ENCODE data around the gene DPPA2.
"Not testable (repeated sequence)": the region's sequence is repeated elsewhere in the genome, so short reads cannot be mapped to it uniquely, and the experiment has no call there.

Gene DPPA2

GRCh38 chr3:109316162-109316730, at the start of gene DPPA2:
TSS of gene DPPA2 (minus strand) at chr3:109316517. CDS start at chr3:109314542, 1,975 bp downstream.
- DNase-seq (ENCODE audit: low read depth) = no peak

- no peak for DNase-seq (ENCODE audit: low read depth)
Observed at GRCh38 chr3:109364088-109364487, 47.8 kb upstream of the DPPA2 start.

- DNase-seq (ENCODE audit: low read depth) = no peak
Observed at GRCh38 chr3:109363634-109364033, 47.3 kb upstream of the DPPA2 start.

DNA sequence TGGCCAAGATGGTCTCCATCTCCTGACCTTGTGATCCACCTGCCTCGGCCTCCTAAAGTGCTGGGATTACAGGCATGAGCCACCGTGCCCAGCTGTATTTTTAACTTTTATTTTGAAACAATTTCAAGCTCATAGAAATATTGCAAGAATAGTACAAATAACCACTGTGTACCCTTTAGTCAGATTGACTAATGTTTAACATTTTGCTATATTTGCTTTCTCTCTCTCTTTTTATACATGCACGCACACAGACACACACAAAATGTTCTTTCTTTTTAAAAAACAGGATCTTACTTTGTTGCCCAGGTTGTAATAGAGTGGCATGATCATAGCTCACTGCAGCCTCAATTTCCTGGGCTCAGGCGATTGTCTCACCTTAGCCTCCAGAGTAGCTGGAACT, 46.5 kb upstream of the DPPA2 start:
- no peak for DNase-seq (ENCODE audit: low read depth)

- DNase-seq (ENCODE audit: low read depth) = not testable (repeated sequence)
Observed at GRCh38 chr3:109358809-109359208, 42.5 kb upstream of the DPPA2 start.

DNA sequence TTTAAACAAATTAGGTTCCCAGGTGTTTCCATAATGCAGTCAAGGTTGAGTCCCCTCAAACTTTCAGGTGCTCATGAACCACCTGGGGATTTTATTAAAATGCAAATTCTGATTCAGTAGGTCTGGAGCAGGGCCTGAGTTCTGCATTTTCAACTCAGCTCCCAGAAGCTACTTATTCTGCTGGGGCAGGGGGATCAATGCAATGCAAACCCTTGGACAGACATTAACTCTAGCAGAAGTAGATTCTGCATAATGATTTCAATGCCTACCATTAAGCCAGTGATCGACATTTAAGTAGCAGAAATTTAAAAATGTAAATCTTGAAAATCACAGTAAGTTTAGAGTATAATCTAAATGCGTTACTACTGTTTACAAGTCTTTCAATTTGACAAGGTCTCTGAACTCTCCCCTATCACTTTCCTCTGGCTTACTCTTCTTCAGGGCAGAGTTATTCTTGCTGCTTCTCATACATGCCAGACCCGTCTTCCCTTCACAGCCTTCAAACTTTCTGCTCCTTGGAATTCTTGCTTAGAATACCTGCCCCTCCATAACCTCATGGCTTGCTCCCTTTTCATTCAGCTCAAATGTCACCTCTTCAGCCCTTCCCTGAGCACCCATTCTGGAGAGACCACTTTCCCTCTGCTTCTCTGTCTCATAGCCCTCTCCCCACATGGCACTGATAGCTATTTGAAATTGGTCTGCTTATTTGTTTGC, 40.3 kb upstream of the DPPA2 start:
- DNase-seq (ENCODE audit: low read depth) = no peak

DNA sequence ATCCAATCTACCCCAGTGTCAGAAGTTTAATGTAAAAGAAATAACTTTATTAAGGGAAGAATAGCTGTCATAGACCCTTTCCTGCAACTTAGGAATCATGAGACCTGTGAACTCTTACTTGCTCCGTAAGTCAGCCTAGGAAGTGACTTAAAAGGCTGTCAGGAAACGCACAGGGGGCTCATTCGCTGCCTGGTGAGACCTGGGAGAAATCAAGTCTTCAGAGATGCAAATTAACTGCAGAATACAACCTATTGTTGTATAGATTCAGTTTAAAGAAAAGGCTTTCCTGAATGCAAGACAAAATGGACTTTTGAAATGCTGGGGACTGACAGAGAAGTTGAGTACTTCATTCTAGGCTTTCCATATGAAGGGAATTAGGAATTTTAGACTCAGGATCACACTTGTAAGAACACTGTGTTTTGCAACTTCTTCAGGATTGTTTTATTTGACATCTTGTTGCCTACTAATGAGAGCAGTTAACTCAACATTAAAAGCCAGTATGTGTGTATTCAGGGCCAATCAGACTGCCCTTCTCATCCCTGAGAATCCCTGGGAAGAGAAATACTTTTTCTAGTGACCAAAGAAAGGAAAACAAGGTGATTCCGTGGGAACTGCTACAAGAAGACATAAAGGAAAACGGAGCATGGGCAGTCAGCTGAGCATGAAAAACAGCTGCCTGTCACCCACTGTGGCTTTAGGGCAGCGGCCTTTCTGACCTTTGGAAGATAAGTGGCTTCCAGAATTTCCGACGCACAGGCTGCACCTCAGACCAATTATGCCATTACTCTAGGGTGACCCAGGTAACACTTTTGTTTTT, 39.5 kb upstream of the DPPA2 start:
- no peak for DNase-seq (ENCODE audit: low read depth)

- no peak for DNase-seq (ENCODE audit: low read depth)
Observed at GRCh38 chr3:109353057-109353456, 36.7 kb upstream of the DPPA2 start.

GRCh38 chr3:109351231-109351630, 34.9 kb upstream of the DPPA2 start:
- DNase-seq (ENCODE audit: low read depth) = no peak

GRCh38 chr3:109346770-109347295, 30.5 kb upstream of the DPPA2 start:
- no peak for DNase-seq (ENCODE audit: low read depth)

- no peak for DNase-seq (ENCODE audit: low read depth)
Observed at GRCh38 chr3:109346099-109346498, 29.8 kb upstream of the DPPA2 start.

DNA sequence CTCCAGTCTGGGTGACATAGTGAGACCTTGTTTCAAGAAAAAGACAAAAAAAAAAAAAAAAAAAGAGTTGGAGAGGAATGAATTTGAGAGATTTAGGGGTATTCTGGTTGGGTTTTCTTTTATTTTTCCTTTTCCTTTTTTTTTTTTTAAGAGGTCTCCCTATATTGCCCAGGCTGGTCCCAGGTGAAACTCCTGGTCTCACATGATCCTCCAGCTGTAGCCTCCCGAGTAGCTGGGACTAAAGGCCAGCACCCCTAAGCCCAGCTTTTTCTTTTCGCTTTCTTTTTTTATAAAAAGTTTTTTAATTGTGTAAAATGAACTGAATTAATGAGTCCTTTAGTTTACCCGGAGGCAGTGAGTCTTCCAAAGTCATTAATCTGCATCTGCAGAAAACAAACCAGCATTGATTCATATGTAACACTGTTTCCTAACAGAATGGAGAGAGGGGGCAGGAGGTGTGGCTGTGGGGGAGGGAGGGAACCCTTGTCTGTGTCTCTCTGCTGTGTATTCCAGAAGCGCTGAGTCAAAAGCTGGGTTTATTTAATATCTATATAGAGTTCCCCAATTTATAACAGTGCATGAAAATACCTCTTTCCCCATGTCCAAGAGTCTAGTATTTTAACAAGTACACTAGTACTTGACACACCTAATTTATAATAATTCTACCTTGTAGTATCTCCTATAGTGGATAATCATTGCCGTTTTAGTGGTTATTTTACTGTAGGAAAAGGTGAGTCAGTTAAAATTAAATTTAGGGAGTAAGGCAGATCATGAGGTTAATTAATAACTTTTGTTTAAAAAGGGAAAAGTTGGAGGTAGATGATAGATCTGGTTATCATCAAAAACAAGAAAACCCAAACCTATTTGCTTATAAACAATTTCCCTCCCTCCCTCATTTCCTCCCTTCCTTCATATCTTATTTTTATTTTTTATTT, 23.7 kb upstream of the DPPA2 start:
- no peak for DNase-seq (ENCODE audit: low read depth)

- DNase-seq (ENCODE audit: low read depth) = no peak
Observed at GRCh38 chr3:109339197-109339596, 22.9 kb upstream of the DPPA2 start.

DNA sequence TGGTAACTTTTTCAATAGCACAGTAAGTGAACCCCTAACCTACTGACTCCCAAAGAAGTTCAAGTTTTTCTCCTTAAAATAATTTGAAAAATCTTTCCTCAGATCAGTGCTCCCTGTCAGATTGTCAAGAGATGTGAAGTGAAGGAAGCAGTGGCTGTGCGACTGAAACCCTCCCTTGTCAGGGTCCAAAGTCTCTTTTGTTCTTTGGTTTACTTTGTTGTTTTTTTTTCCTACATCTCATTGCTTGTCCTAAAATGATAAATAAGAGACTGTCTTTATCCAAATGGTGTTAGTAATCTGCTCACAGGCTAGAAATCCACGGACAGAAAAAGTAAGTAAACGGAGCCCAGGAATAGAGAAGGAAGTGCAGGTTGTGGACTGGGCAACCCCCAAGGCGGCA, 22.0 kb upstream of the DPPA2 start:
- no peak for DNase-seq (ENCODE audit: low read depth)

- DNase-seq (ENCODE audit: low read depth) = no peak
Observed at GRCh38 chr3:109337393-109337792, 21.1 kb upstream of the DPPA2 start, which contains the start of gene DPPA4. TSS of gene DPPA4 (minus strand) at chr3:109337546. CDS start at chr3:109337517, 29 bp downstream.

DNA sequence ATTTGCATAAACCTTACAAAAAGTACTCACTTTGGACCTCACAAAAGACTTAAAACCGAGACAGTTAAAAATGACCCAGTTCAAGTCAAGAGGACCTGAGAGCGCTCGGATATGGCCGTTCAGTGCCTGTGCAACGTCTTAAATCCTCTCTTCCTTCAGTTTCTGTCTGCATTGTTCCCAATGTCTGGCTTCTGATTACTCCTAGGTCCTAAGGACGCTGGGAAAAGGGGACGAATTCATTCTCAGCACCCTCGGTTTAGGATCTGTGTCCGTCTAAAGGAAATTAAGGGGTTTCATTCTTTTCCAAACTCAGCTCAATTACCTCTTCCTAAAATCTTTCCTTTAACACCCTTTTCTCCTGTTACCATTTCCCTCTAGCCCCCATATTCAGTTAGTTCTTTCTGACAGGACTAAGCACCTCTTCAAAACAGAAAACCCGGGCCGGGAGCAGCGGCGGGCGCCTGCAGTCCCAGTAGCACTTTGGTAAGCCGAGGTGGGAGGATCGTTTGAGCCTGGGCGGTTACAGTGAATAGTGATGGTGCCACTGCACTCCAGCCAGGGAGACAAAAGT, 20.1 kb upstream of the DPPA2 start:
- DNase-seq (ENCODE audit: low read depth) = no peak

GRCh38 chr3:109334572-109334971, 18.3 kb upstream of the DPPA2 start:
- no peak for DNase-seq (ENCODE audit: low read depth)

GRCh38 chr3:109331692-109332091, 15.4 kb upstream of the DPPA2 start:
- no peak for DNase-seq (ENCODE audit: low read depth)

DNA sequence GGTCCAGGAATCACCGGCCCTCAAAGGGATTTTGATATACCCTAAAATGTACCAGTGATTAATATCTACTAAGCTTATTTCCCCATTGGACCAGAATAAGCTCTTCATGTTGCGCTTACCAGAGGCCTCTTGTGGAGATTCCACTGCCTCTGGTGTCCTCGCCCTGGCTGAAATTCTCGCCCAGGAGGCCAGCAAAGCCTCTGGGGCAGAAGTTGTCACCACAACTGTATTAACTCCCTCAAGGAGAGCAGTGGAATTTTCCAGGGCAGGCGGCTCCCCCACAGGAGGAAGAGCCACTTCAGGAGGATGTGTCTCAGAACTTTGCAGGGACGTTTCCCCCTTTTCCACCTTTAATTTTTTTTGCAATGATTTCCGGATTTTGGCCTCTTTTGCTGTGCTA, 14.1 kb upstream of the DPPA2 start:
- DNase-seq (ENCODE audit: low read depth) = no peak

DNA sequence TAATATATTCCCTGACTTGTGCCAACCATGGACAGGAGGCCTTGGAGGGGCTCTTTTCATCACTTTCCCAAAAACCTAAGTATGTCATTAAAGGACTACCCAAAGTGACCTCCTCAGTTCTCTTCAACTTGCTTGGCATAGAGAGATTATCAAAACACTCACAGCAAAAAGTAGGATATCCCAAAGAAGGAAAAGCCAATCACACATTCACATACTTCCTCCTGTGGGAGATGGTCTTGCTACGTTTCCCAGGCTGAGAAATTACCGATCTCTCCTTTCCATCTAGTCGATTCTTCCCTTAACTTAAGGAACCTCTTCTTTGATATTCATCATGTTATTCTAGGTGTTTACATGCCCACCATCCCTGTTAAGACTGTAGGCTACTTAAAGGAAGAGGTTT, 11.9 kb upstream of the DPPA2 start:
- DNase-seq (ENCODE audit: low read depth) = no peak

DNA sequence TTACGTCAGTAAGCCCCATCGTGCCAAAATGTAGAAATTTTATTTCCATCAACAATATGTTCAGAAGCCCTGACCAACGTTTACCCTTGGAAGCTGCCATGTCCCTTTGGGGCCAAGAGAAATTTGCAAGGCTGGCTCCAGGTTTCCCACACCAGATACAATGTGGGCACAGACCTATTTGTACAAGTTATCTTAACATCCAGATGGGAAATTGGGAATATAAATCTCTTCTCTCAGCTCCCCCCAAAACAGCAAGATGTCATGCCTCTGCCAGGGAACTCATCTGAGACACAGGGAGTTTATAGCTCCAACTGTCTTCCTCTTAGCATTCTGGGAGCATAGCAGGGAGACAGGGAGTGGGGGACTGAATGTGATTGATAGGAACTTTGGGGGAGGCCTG, 9.3 kb upstream of the DPPA2 start:
- no peak for DNase-seq (ENCODE audit: low read depth)
